Measurements from ENCODE around the gene LASP1.

GRCh38 chr17:38947189-38947588 lies 77.3 kb downstream of the LASP1 start:
- TF ChIP-seq EZH2 (IDR thresholded peaks at IDR 0.05; ENCODE audit: insufficient read depth, poor library complexity, severe bottlenecking) (no peak), EZH2phosphoT487 (IDR thresholded peaks at IDR 0.05; ENCODE audit: insufficient read depth, low read depth) (no peak)

Measured in GM23248 (cell line).